NT2/D1 (cell line): ENCODE results near the gene RPL4.

Experiments
- YY1 ChIP-seq: IDR thresholded peaks from 2 replicates; pipeline ENCODE4 v1.6.1; 2011; ENCODE audit not compliant: insufficient read length, insufficient read depth
- ZNF274 ChIP-seq: IDR thresholded peaks from 2 replicates; pipeline ENCODE4 v1.6.1; 2011; ENCODE audit warnings: mild to moderate bottlenecking, low read depth, low read length

DNA sequence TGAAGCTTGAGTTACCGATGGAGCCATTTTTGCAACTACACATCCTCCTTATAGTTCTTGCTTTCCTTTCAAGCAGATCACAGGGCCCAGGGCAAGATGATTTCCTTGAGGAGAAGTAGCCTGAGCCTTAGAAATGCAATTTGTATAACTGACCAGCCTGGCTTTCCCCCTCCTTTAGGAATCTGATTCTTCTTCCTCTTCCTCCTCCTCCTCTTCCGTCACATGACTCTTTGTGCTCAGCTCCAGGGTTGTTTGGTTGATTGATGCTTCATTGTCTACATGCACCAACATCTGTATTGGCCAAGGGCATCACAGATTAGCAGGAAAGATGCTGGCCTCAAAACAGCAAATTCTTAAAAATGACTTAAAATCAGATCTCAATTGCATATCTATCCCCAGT, 10.4 kb downstream of the RPL4 start:
- TF ChIP-seq YY1 = no peak
- no peak for TF ChIP-seq ZNF274
